Lung (tissue), 12 donors: ENCODE data around the gene CELA3B. TPM values are rescaled to one million over a fixed set of nuclear protein-coding genes. Genes with fewer than 3 reads are reported as not detected.

Experiments
- ATAC-seq: fragments of 200-7000 bp; cut with Tn5 transposase; one replicate; pipeline ENCODE4 v1.9.1; 2020; ENCODE audit warnings: moderate number of reproducible peaks; ENCODE audit not compliant: insufficient read depth, low FRiP score
- DNase-seq, 3 donors: peaks; one replicate each; pipeline ENCODE4 v3.0.0-alpha.2; 2013 to 2017
- H3K27ac ChIP-seq, 2 donors: one replicate each; pipeline ENCODE4 v1.5.1; 2013; ENCODE audit warnings: mild to moderate bottlenecking in 2 of 2, moderate library complexity in 2 of 2, control low read depth in 1 of 2, inconsistent platforms in 1 of 2, low read depth in 1 of 2, low read length in 1 of 2
- H3K27me3 ChIP-seq, 3 donors: one replicate each; pipeline ENCODE4 v1.5.1; 2013; ENCODE audit warnings: low read length in 2 of 3; ENCODE audit not compliant: control insufficient read depth in 3 of 3, insufficient read depth in 3 of 3
- H3K36me3 ChIP-seq, 4 donors: one replicate each; pipeline ENCODE4 v1.5.1; 2013; ENCODE audit warnings: low read length in 4 of 4, mild to moderate bottlenecking in 1 of 4, moderate library complexity in 1 of 4; ENCODE audit not compliant: control insufficient read depth in 4 of 4, insufficient read depth in 4 of 4
- H3K4me1 ChIP-seq, 5 donors: one replicate each; pipeline ENCODE4 v1.5.1; 2013; ENCODE audit warnings: low read length in 5 of 5, mild to moderate bottlenecking in 2 of 5, moderate library complexity in 1 of 5; ENCODE audit not compliant: control insufficient read depth in 5 of 5, insufficient read depth in 5 of 5
- H3K4me3 ChIP-seq: one replicate; pipeline ENCODE4 v1.5.1; 2013; ENCODE audit warnings: mild to moderate bottlenecking, control low read depth, moderate library complexity
- H3K9ac ChIP-seq, 2 donors: one replicate each; pipeline ENCODE4 v1.5.1; 2013; ENCODE audit warnings: low read length in 2 of 2, control low read depth in 1 of 2; ENCODE audit not compliant: insufficient read depth in 1 of 2
- H3K9me3 ChIP-seq, 4 donors: one replicate each; pipeline ENCODE4 v1.5.1; 2013; ENCODE audit warnings: low read length in 3 of 4, mild to moderate bottlenecking in 1 of 4, moderate library complexity in 1 of 4; ENCODE audit not compliant: control insufficient read depth in 4 of 4, insufficient read depth in 3 of 4
- CTCF ChIP-seq: IDR thresholded peaks from 2 replicates; pipeline ENCODE4 v1.5.1; 2012; ENCODE audit warnings: mild to moderate bottlenecking; ENCODE audit errors: control extremely low read depth, extremely low read depth
- WGBS, 2 donors: extraction: QIAGEN DNeasy Blood & Tissue Kit; methylation state at CpG; one replicate each; pipeline ENCODE4 v1.1.7; 2013; 5-methylcytosine and 5-hydroxymethylcytosine counted together
- polyA plus RNA-seq, 2 donors: library from polyadenylated mRNA; stranded (reverse); fragments of 200-250 nt; gene quantifications; one replicate each; pipeline ENCODE4 v1.2.1, GENCODE V29; 2013
- total RNA-seq, 2 donors: library from RNA; depleted of rRNA in 1 of 2; stranded (reverse); fragments of >200 nt in 1 of 2; gene quantifications; one replicate each; pipeline ENCODE4 v1.2.1, GENCODE V29; 2014 to 2021
- donor health status: control.
- donor health status: control.
- donor health status: Bipolar disorder and iron deficiency.
- donor health status: healthy.
- donor health status: DM: yes; HTN: yes; CAD: no.

The CELA3B gene
- total and polyA plus RNA-seq, 4 donors: 0.18 to 6.7 (median 0.37) TPM; not detected in 1

GRCh38 chr1:21950734-21951133 is 26.1 kb upstream of the CELA3B start:
- Histone ChIP-seq H3K9ac (no peak overlapping the region), H3K9me3 (no peaks in the 10 kb centered on the region), H3K27ac (no peak overlapping the region), H3K27me3 (no peaks in the 10 kb centered on the region), H3K36me3 (no peaks in the 10 kb centered on the region), H3K4me1 (peaks cover 0 to 6% (median 4%) of the 10 kb centered on the region in 5 donors), H3K4me3 (no peak overlapping the region)
- TF ChIP-seq CTCF: no peak
- ATAC-seq (no peak), DNase-seq (no peak)
- 95 to 97% methylated on average over 7 of the region's 7 CpGs for WGBS, 2 donors

- Histone ChIP-seq H3K36me3 (no peaks in the 10 kb centered on the region), H3K9ac (no peak overlapping the region), H3K27me3 (no peaks in the 10 kb centered on the region), H3K27ac (no peak overlapping the region), H3K4me3 (no peak overlapping the region), H3K4me1 (peaks cover 0 to 11% (median 8%) of the 10 kb centered on the region in 5 donors), H3K9me3 (no peaks in the 10 kb centered on the region)
- WGBS, 2 donors: 85 to 95% methylated on average over 12 of the region's 12 CpGs
- DNase-seq: no peak
- ATAC-seq: no peak
- TF ChIP-seq CTCF: no peak
Observed at GRCh38 chr1:21951226-21951870, 25.5 kb upstream of the CELA3B start.

GRCh38 chr1:21952786-21953520 is 23.9 kb upstream of the CELA3B start:
- DNase-seq: no peak
- TF ChIP-seq CTCF: no peak
- no peak for ATAC-seq
- Histone ChIP-seq H3K9ac (no peak overlapping the region), H3K36me3 (no peaks in the 10 kb centered on the region), H3K27ac (no peak overlapping the region), H3K27me3 (no peaks in the 10 kb centered on the region), H3K4me3 (no peak overlapping the region), H3K9me3 (no peaks in the 10 kb centered on the region), H3K4me1 (peaks cover 0 to 19% (median 10%) of the 10 kb centered on the region in 5 donors)
- 79 to 95% methylated on average over 6 of the region's 6 CpGs for WGBS, 2 donors
